OCI-LY3 (cell line): ENCODE measurements around the gene GORASP2.

Source experiments
- H2AFZ ChIP-seq: fragments of 200-600, 300-600 bp; shearing (Covaris generic); 2 replicates; pipeline ENCODE4 v1.6.0; 2014; ENCODE audit warnings: antibody characterized with exemption, low read depth, low read length
- H3K27ac ChIP-seq: fragments of 200-600, 300-600 bp; sonication (generic); 2 replicates; pipeline ENCODE4 v1.5.1; 2014; ENCODE audit warnings: mild to moderate bottlenecking, low read length, moderate library complexity, mixed read lengths
- H3K27me3 ChIP-seq: fragments of 200-600, 300-600 bp; sonication (generic); 2 replicates; pipeline ENCODE4 v1.6.1; 2014; ENCODE audit warnings: low read depth, low read length, mixed read lengths
- H3K36me3 ChIP-seq: fragments of 200-600, 300-600 bp; sonication (generic); replicated peaks from 2 replicates; pipeline ENCODE3; 2014; ENCODE audit warnings: low read depth, low read length, mixed read lengths
- H3K4me1 ChIP-seq: fragments of 300-600, 200-600 bp; sonication (generic); 2 replicates; pipeline ENCODE4 v1.6.1; 2014; ENCODE audit warnings: low read length, mixed read lengths
- H3K4me2 ChIP-seq: fragments of 200-600, 300-600 bp; sonication (generic); 2 replicates; pipeline ENCODE4 v1.6.1; 2014; ENCODE audit warnings: low read length, mixed read lengths
- H3K4me3 ChIP-seq: fragments of 300-600, 200-600 bp; sonication (generic); 2 replicates; pipeline ENCODE4 v1.5.1; 2014; ENCODE audit warnings: antibody characterized with exemption, mild to moderate bottlenecking, low read length, moderate library complexity
- H3K79me2 ChIP-seq: fragments of 300-600, 200-600 bp; shearing (Covaris generic); 2 replicates; pipeline ENCODE4 v1.6.1; 2014; ENCODE audit warnings: mild to moderate bottlenecking, low read length, mixed read lengths
- H3K9ac ChIP-seq: fragments of 300-600, 200-600 bp; shearing (Covaris generic); 2 replicates; pipeline ENCODE4 v1.6.0; 2014; ENCODE audit warnings: mild to moderate bottlenecking, low read length, moderate library complexity
- H3K9me3 ChIP-seq: fragments of 200-600, 300-600 bp; shearing (Covaris generic); 2 replicates; pipeline ENCODE4 v1.6.1; 2014; ENCODE audit warnings: low read length, mixed read lengths; ENCODE audit not compliant: insufficient read depth
- H4K20me1 ChIP-seq: fragments of 200-600, 300-600 bp; sonication (generic); 2 replicates; pipeline ENCODE4 v1.6.1; 2016; ENCODE audit warnings: low read length, mixed read lengths; ENCODE audit not compliant: insufficient read depth
- CTCF ChIP-seq: fragments of 200-600, 300-600 bp; sonication (generic); IDR thresholded peaks from 2 replicates; pipeline ENCODE4 v1.5.1; 2014; ENCODE audit warnings: antibody characterized with exemption, low read length, low read depth
- EZH2phosphoT487 ChIP-seq: fragments of 200-600 bp; shearing (Covaris generic); IDR thresholded peaks from 2 replicates; pipeline ENCODE4 v1.6.1; 2018; ENCODE audit warnings: antibody characterized with exemption, mixed run types, low read depth

The GORASP2 gene

DNA sequence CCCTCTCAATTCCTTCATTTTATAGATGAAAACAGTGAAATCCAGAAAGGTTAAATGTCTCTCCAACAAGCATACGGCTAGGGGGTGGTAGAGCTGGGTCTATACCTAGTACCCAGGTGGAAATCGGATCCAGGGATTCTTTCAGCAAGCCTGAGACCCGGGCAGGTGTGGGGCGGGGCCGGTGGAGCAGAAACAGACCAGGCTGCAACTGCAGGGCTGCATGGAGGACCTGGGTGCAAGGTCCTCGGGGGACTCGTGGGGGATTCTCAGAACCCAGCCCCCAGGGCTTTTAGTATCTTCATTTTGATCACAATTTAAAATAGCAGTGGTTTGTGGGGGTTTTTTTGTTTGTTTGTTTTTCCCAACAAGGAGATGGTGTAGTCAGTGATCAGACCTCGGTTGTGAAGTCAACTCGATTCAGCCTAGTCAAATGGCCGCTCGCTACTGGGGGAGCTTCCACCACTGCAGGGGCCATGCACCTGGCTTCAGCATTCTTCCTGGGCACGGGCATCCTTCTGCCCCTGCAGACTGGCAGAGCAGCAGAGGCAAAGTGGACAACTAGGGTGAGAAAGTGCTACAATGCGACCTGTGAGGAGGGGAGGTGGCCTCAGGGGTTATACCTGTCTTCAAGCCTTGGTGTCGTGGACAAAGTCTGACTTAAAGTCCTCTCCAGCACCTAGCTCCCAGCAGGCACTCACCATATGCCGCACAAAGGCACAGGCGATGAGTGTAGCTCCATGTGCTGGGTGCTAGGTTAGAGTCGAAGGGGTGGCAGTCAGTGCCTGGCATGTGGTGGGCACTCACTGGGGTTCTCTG, 46.3 kb downstream of the GORASP2 start:
- Histone ChIP-seq H3K9me3 (no peaks in the 10 kb centered on the region), H3K4me1 (peaks cover 14% of the 10 kb centered on the region), H4K20me1 (no peaks in the 10 kb centered on the region), H3K4me3 (no peak overlapping the region), H2AFZ (no peak overlapping the region), H3K36me3 (no peaks in the 10 kb centered on the region), H3K4me2 (no peak overlapping the region), H3K79me2 (no peaks in the 10 kb centered on the region), H3K27me3 (no peaks in the 10 kb centered on the region), H3K27ac (no peak overlapping the region), H3K9ac (no peak overlapping the region)
- TF ChIP-seq CTCF = no peak
- TF ChIP-seq EZH2phosphoT487 = no peak

GRCh38 chr2:170975943-170976270, 46.9 kb downstream of the GORASP2 start:
- H3K27me3 ChIP-seq = no peaks in the 10 kb centered on the region
- no peaks in the 10 kb centered on the region for H3K36me3 ChIP-seq
- H3K27ac ChIP-seq = no peak overlapping the region
- no peak overlapping the region for H3K4me2 ChIP-seq
- H4K20me1 ChIP-seq = no peaks in the 10 kb centered on the region
- TF ChIP-seq CTCF (no peak), EZH2phosphoT487 (no peak)
- H3K4me1 ChIP-seq = peaks cover 14% of the 10 kb centered on the region
- H3K79me2 ChIP-seq = no peaks in the 10 kb centered on the region
- no peak overlapping the region for H3K4me3 ChIP-seq
- H3K9ac ChIP-seq = no peak overlapping the region
- no peaks in the 10 kb centered on the region for H3K9me3 ChIP-seq
- H2AFZ ChIP-seq = no peak overlapping the region

- Histone ChIP-seq H3K27me3 (no peaks in the 10 kb centered on the region), H3K9ac (no peak overlapping the region), H3K4me2 (no peak overlapping the region), H3K27ac (no peak overlapping the region), H3K36me3 (peaks cover 3% of the 10 kb centered on the region), H2AFZ (no peak overlapping the region), H3K4me3 (no peak overlapping the region), H3K79me2 (no peaks in the 10 kb centered on the region), H3K4me1 (no peaks in the 10 kb centered on the region), H4K20me1 (no peaks in the 10 kb centered on the region), H3K9me3 (no peaks in the 10 kb centered on the region)
- TF ChIP-seq EZH2phosphoT487 (no peak), CTCF (no peak)
Measured at GRCh38 chr2:170984079-170984478, 55.0 kb downstream of the GORASP2 start.

DNA sequence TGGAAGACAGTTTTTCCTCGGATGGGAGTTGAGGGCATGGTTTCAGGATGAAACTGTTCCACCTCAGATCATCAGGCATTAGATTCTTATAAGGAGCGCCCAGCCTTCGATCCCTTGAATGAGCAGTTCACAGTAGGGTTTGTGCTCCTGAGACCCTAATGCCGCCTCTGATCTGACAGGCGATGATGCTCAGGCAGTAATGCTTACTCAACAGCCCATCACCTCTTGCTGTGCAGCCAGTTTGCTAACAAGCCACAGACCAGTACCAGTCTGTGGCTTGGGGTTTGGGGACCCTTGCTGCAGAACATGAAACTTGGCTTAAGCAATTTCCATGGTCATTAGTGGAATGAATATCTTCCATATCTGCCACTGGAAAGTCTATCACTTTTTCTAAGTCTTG, 56.4 kb downstream of the GORASP2 start:
- Histone ChIP-seq H3K36me3 (peaks cover 3% of the 10 kb centered on the region), H3K79me2 (no peaks in the 10 kb centered on the region), H3K9ac (no peak overlapping the region), H3K27ac (no peak overlapping the region), H3K27me3 (no peaks in the 10 kb centered on the region), H3K9me3 (no peaks in the 10 kb centered on the region), H3K4me3 (no peak overlapping the region), H3K4me2 (no peak overlapping the region), H3K4me1 (no peaks in the 10 kb centered on the region), H4K20me1 (no peaks in the 10 kb centered on the region), H2AFZ (no peak overlapping the region)
- no peak for TF ChIP-seq CTCF
- TF ChIP-seq EZH2phosphoT487 = no peak
